ENCODE results near the gene ZNF181.
"Not testable (repeated sequence)": the region's sequence is repeated elsewhere in the genome, so short reads cannot be mapped to it uniquely, and the experiment has no call there.

Gene ZNF181

DNA sequence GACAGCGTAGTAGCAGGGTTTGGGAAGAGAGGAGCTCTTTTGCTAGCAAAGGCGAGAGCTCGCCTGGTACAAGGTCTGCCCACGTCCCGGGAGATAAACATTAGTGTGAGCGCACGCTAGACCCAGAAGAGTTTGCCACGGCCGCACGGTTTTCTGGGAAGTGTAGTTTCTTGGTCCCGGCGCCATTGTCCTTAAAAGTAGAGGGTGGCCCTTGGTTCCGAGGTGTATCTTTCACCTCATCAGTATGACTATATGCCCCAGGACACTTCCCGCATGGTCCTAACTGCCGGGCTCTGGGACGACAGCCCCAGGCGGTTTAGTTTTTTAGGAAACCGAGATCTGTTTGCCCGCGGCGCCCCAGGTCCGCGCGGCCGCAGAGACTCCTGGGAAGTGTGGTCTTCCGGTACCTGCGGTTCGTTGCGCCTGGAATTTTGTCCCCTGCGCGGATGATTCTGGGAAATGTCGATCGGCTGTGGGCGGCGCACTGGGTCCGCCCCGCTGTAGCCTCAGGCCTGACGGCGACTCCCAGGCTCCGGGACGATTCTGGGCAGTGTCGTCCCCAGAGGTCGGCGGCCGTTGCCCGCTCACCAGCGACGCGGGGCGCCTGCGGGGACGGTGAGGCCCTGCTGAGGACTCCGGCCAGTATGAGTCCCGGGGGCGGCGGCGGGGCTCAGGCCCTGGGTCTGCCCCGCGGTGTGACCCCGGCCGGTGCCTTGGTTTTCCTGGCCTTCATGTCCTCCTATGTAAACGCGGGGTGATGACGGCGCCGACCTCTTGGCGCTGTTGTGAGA lies at the start of gene ZNF181:
ZNF181 (plus strand) TSS at position 498 of the 791 bp plus-strand sequence. CDS start 795 bp downstream, outside the sequence.
- ChIA-PET CTCF (interaction anchor here (0.7 kb wide), 1 partner anchor 94 kb away, joined by 5 read pairs; no protein-coding TSS in a partner anchor), POLR2A (interaction anchor here (0.5 to 1.0 kb wide), 4 partner anchors 50 to 562 kb away, joined by 3 to 13 read pairs (median 4); partner anchors contain the start of genes SCGB2B2, ZNF30 and ZNF302)

DNA sequence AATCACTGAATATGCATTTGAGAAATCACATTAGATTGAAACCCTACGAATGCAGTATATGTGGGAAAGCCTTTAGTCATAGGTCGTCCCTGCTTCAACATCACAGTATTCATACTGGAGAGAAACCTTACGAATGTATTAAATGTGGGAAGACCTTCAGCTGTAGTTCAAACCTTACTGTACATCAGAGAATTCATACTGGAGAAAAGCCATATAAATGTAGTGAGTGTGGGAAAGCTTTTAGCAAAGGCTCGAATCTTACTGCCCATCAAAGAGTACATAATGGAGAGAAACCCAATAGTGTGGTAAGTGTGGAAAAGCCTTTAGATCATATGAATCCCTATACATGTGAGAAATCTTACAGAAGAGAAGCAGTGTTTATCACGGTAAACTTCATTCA lies 48.8 kb upstream of the ZNF181 start:
- CTCF ChIA-PET; H3K4me3 ChIP-seq (ENCODE audit: low read depth, low read length); DNase-seq (ENCODE audit: low read depth, low spot score); POLR2A ChIA-PET: not testable (repeated sequence)

More for the DNA sequence above, at the start of gene ZNF181:
- peak within 1 kb of the TSS; percentile 79 for H3K4me3 ChIP-seq (ENCODE audit: low read depth, low read length)
- TF ChIP-seq, protein P1, sequence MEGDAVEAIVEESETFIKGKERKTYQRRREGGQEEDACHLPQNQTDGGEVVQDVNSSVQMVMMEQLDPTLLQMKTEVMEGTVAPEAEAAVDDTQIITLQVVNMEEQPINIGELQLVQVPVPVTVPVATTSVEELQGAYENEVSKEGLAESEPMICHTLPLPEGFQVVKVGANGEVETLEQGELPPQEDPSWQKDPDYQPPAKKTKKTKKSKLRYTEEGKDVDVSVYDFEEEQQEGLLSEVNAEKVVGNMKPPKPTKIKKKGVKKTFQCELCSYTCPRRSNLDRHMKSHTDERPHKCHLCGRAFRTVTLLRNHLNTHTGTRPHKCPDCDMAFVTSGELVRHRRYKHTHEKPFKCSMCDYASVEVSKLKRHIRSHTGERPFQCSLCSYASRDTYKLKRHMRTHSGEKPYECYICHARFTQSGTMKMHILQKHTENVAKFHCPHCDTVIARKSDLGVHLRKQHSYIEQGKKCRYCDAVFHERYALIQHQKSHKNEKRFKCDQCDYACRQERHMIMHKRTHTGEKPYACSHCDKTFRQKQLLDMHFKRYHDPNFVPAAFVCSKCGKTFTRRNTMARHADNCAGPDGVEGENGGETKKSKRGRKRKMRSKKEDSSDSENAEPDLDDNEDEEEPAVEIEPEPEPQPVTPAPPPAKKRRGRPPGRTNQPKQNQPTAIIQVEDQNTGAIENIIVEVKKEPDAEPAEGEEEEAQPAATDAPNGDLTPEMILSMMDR (IDR thresholded peaks at IDR 0.05; ENCODE audit: insufficient read depth, low read length, missing control alignments), result no peak
- peak; percentile 26 for DNase-seq (ENCODE audit: low read depth, low spot score)

DNA sequence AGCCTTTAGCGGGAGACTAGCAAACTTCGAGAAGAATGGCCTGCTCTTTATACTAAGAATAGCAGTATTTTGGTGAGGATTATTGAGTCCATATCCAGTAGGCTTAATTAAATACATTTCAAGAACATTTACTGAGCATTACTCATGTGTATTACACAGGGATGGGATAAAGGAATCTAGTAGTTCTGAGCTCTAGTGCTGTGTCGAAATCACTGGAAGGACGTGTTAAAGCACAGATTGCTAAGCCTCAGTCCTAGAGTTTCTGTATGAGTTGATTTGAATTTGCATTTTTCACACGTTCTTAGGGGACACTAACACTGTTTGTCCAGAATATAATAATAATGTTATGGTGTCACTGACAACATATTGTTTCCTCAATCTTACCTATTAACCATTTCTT lies 47.6 kb upstream of the ZNF181 start:
- ChIA-PET CTCF (no interaction called here), POLR2A (interaction anchor here (1.0 kb wide), 1 partner anchor 9 kb away, joined by 4 read pairs; the partner anchor contains the start of gene ZNF302)
- TF ChIP-seq, protein P1 (IDR thresholded peaks at IDR 0.05; ENCODE audit: insufficient read depth, low read length, missing control alignments), result no peak
- DNase-seq (ENCODE audit: low read depth, low spot score), result no peak
- no peak overlapping the region for H3K4me3 ChIP-seq (ENCODE audit: low read depth, low read length)

DNA sequence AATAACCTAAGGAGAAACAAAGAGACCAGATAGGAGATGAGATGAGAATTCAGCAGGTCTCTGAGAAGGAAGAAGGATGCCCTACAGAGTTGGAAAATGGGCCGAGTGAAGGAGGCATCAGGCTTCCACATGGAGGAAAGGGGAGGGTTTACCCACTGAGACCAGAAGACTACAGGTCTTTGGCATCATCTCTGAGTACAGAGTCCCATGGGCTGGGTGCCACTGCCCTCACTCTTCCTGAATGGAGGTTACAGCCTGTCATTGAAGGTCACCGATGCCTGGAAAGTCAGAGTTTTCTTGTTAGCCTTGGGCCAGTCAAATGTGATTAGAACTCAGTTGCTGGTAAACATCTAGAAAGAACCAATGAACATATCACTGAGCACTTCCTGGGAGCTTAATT lies 46.7 kb upstream of the ZNF181 start:
- ChIA-PET CTCF (no interaction called here), POLR2A (interaction anchor here (1.0 kb wide), 1 partner anchor 10 kb away, joined by 4 read pairs; the partner anchor contains the start of gene ZNF302)

DNA sequence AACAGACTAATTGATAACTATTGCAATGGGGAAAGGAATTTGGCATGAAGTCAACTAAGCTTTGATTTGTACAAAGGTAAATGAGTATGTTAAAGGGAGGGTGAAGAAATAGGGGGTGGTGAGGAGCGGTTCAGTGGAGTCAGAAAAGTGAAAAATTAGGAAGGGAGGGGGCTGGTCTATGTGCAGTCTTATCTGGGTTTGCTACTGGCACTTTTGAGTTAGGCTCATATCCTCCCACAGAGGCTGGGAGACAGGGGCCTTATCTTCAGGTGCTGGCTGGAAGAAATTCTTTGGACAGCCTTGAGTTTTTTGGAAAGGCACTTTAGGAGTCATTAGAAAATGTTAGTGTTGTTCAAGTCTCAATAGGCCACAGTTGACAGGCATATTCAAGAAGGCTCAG lies 45.5 kb upstream of the ZNF181 start:
- ChIA-PET CTCF (no interaction called here), POLR2A (no interaction called here)
- TF ChIP-seq, protein P1 (IDR thresholded peaks at IDR 0.05; ENCODE audit: insufficient read depth, low read length, missing control alignments), result no peak

More for the DNA sequence above, 46.7 kb upstream of the ZNF181 start:
- no peak for DNase-seq (ENCODE audit: low read depth, low spot score)
- H3K4me3 ChIP-seq (ENCODE audit: low read depth, low read length), result no peak overlapping the region
- TF ChIP-seq, protein P1 (IDR thresholded peaks at IDR 0.05; ENCODE audit: insufficient read depth, low read length, missing control alignments), result no peak

DNA sequence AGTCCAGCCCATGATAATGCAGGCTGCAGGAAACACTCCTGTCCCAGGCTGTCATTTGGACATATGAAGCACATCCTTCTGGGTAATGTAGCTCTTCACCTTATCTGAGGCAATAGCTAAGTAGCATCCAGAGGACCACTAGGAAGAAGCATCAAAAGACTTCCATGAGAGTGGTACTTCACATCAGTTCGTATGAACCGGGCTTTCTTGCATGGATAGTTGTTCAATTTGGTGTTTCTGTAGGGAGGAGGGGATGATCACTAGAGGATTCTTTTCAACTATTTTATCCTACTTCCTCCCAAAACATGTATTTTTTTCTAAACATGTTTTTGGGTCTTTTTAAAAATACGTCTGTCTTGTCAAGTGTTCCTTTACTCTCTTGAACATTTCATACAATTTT lies 43.7 kb upstream of the ZNF181 start:
- POLR2A ChIA-PET, result no interaction called here
- DNase-seq (ENCODE audit: low read depth, low spot score), result no peak
- H3K4me3 ChIP-seq (ENCODE audit: low read depth, low read length), result no peak overlapping the region
- TF ChIP-seq, protein P1 (IDR thresholded peaks at IDR 0.05; ENCODE audit: insufficient read depth, low read length, missing control alignments), result no peak
- CTCF ChIA-PET, result no interaction called here

More for the DNA sequence above, 45.5 kb upstream of the ZNF181 start:
- DNase-seq (ENCODE audit: low read depth, low spot score), result no peak
- H3K4me3 ChIP-seq (ENCODE audit: low read depth, low read length), result no peak overlapping the region
